ENCODE measurements around the gene OTOG.

GRCh38 chr11:17512101-17512500, 35.0 kb upstream of the OTOG start:
- TF ChIP-seq CTCF (conservative IDR thresholded peaks at IDR 0.05; ENCODE audit: low read depth, low read length) (no peak), EZH2 (IDR thresholded peaks at IDR 0.05; ENCODE audit: low read length, unreplicated experiment) (no peak), EZH2phosphoT487 (IDR thresholded peaks at IDR 0.05; ENCODE audit: borderline replicate concordance, low read length) (no peak)
